Spleen (tissue), 7 donors: Measurements from ENCODE around the gene RIMBP3C.
"Not testable (repeated sequence)": the region's sequence is repeated elsewhere in the genome, so short reads cannot be mapped to it uniquely, and the experiment has no call there.

Source experiments
- CTCF ChIP-seq, 11 experiments: fragments of 200-600 bp in 7 of 11; fragments of 450-650 bp in 4 of 11; sonication (generic) in 4 of 11; IDR thresholded peaks in 8 of 11; conservative IDR thresholded peaks in 3 of 11; 1 replicate in 7 of 11; 2 replicates in 4 of 11; pipeline versions ENCODE4 v1.4.0 to v1.8.0; 2016 to 2021; ENCODE audit warnings: antibody characterized with exemption in 11 of 11, inconsistent platforms in 4 of 11, mild to moderate bottlenecking in 1 of 11
- POLR2A ChIP-seq, 3 donors: fragments of 450-650 bp; IDR thresholded peaks; one replicate each; pipeline ENCODE4 v1.5.1; 2017; ENCODE audit warnings: antibody characterized with exemption in 3 of 3, mild to moderate bottlenecking in 1 of 3
- donor health status: DM: no; HTN: no; CAD: no; lungs with moderate emphysema.
- donor health status: DM: no; HTN: no; CAD: no.
- donor health status: DM: no; HTN: no; CAD: no.

- TF ChIP-seq POLR2A (IDR thresholded peaks at IDR 0.05); CTCF (IDR thresholded peaks at IDR 0.05 in 8 of 11, conservative IDR thresholded peaks at IDR 0.05 in 3 of 11): not testable (repeated sequence)
These were observed 18.2 kb downstream of the RIMBP3C start for GRCh38 chr22:21532863-21533648.
